IMR-90 (cell line): ENCODE data around the gene POMGNT2. TPM values are rescaled to one million over a fixed set of nuclear protein-coding genes. Genes with fewer than 3 reads are reported as not detected.
A peak's percentile ranks its signal among the peaks of the same experiment; 100 is the strongest.
"Not testable (repeated sequence)": the region's sequence is repeated elsewhere in the genome, so short reads cannot be mapped to it uniquely, and the experiment has no call there.

Experiments
- ATAC-seq: fragments of 200-7000 bp; cut with Tn5 transposase; 2 replicates; pipeline ENCODE4 v1.9.1; 2020; ENCODE audit warnings: low read depth, mild to moderate bottlenecking, moderate library complexity
- BruUV-seq: library from RNA; stranded (reverse); fragments of 400-500 nt; replicated peaks from 2 replicates; lab custom pipeline; 2021; lab: Mats Ljungman, UMichigan
- CTCF ChIA-PET: fragments of 300-600 bp; formaldehyde crosslinking; extraction: SDS; loops from one replicate; lab custom pipeline; 2021; ENCODE audit warnings: antibody characterized with exemption; lab: Yijun Ruan, JAX
- POLR2A ChIA-PET: fragments of 300-600 bp; sonication (Branson Sonifier 250); formaldehyde crosslinking; loops from one replicate; lab custom pipeline; 2022; ENCODE audit warnings: antibody characterized with exemption; ENCODE audit not compliant: unreplicated experiment; lab: Charles Lee
- DNase-seq: peaks from one replicate; pipeline ENCODE4 v3.0.0; 2013
- H2AFZ ChIP-seq: replicated peaks from 2 replicates; pipeline ENCODE3; 2013; ENCODE audit warnings: low read length, mild to moderate bottlenecking; ENCODE audit not compliant: poor library complexity
- H2AK5ac ChIP-seq: 2 replicates; pipeline ENCODE4 v1.6.1; 2013; ENCODE audit warnings: low read depth, low read length, inconsistent platforms
- H2AK9ac ChIP-seq: replicated peaks from 2 replicates; pipeline ENCODE3; 2013; ENCODE audit warnings: mild to moderate bottlenecking, low read depth, low read length, moderate library complexity; ENCODE audit not compliant: poor library complexity
- H2BK120ac ChIP-seq: 2 replicates; pipeline ENCODE4 v1.6.1; 2013; ENCODE audit warnings: low read depth, low read length, inconsistent platforms
- H2BK15ac ChIP-seq: 3 replicates; pipeline ENCODE4 v1.6.1; 2013; ENCODE audit warnings: low read depth, low read length, inconsistent platforms
- H2BK20ac ChIP-seq: 2 replicates; pipeline ENCODE4 v1.6.1; 2013; ENCODE audit warnings: low read depth, mild to moderate bottlenecking, inconsistent platforms, low read length, moderate library complexity
- H2BK5ac ChIP-seq: 2 replicates; pipeline ENCODE4 v1.6.1; 2013; ENCODE audit warnings: mild to moderate bottlenecking, low read depth, low read length, inconsistent platforms; ENCODE audit not compliant: poor library complexity, severe bottlenecking
- H3K14ac ChIP-seq: replicated peaks from 2 replicates; pipeline ENCODE4 v1.6.1; 2013; ENCODE audit warnings: low read depth, low read length, inconsistent platforms
- H3K18ac ChIP-seq: 2 replicates; pipeline ENCODE4 v1.6.1; 2013; ENCODE audit warnings: low read depth, low read length, control low read depth
- H3K23ac ChIP-seq: 2 replicates; pipeline ENCODE4 v1.6.1; 2013; ENCODE audit warnings: low read depth, low read length, inconsistent platforms
- H3K27ac ChIP-seq: 2 replicates; pipeline ENCODE4 v1.5.1; 2013; ENCODE audit warnings: mild to moderate bottlenecking, control low read depth, low read length; ENCODE audit not compliant: insufficient read depth
- H3K27me3 ChIP-seq: 2 replicates; pipeline ENCODE4 v1.6.1; 2013; ENCODE audit warnings: low read length; ENCODE audit not compliant: control insufficient read depth, insufficient read depth
- H3K36me3 ChIP-seq: 2 replicates; pipeline ENCODE4 v1.6.1; 2013; ENCODE audit warnings: low read length, mixed read lengths; ENCODE audit not compliant: control insufficient read depth, insufficient read depth
- H3K4ac ChIP-seq: 2 replicates; pipeline ENCODE4 v1.6.1; 2013; ENCODE audit warnings: low read depth, low read length, inconsistent platforms
- H3K4me1 ChIP-seq: 2 replicates; pipeline ENCODE4 v1.6.1; 2013; ENCODE audit warnings: low read length, mixed read lengths; ENCODE audit not compliant: control insufficient read depth, insufficient read depth
- H3K4me2 ChIP-seq: 2 replicates; pipeline ENCODE4 v1.6.1; 2013; ENCODE audit warnings: low read depth, mild to moderate bottlenecking, control low read depth, low read length, moderate library complexity
- H3K4me3 ChIP-seq: 2 replicates; pipeline ENCODE4 v1.5.1; 2013; ENCODE audit warnings: low read depth, mild to moderate bottlenecking, control low read depth, low read length, moderate library complexity; ENCODE audit not compliant: insufficient read depth
- H3K56ac ChIP-seq: 2 replicates; pipeline ENCODE4 v1.6.1; 2013; ENCODE audit warnings: low read length, inconsistent platforms; ENCODE audit not compliant: insufficient read depth; ENCODE audit errors: extremely low read depth
- H3K79me1 ChIP-seq, 2 experiments: 2 replicates each; pipeline ENCODE4 v1.6.1; 2013; ENCODE audit warnings: low read length in 2 of 2, inconsistent platforms in 1 of 2, low read depth in 1 of 2
- H3K9ac ChIP-seq: 2 replicates; pipeline ENCODE4 v1.6.1; 2013; ENCODE audit warnings: low read depth, low read length, control low read depth
- H3K9me1 ChIP-seq: 2 replicates; pipeline ENCODE4 v1.6.1; 2013; ENCODE audit warnings: low read length, inconsistent platforms; ENCODE audit not compliant: insufficient read depth
- H3K9me3 ChIP-seq: 2 replicates; pipeline ENCODE4 v1.6.1; 2013; ENCODE audit warnings: low read length; ENCODE audit not compliant: control insufficient read depth, insufficient read depth
- H4K20me1 ChIP-seq: 2 replicates; pipeline ENCODE4 v1.6.1; 2013; ENCODE audit warnings: low read length, inconsistent platforms; ENCODE audit not compliant: insufficient read depth
- H4K5ac ChIP-seq: 2 replicates; pipeline ENCODE4 v1.6.1; 2013; ENCODE audit warnings: mild to moderate bottlenecking, low read depth, low read length, control low read depth
- H4K8ac ChIP-seq, 2 experiments: 2 replicates each; pipeline ENCODE4 v1.6.1; 2013; ENCODE audit warnings: low read depth in 2 of 2, low read length in 2 of 2, control low read depth in 1 of 2, inconsistent platforms in 1 of 2
- H4K91ac ChIP-seq: 2 replicates; pipeline ENCODE4 v1.6.1; 2013; ENCODE audit warnings: low read depth, low read length, inconsistent platforms; ENCODE audit not compliant: insufficient read depth
- CTCF ChIP-seq: conservative IDR thresholded peaks from 2 replicates; pipeline ENCODE4 v1.5.1; 2012; ENCODE audit warnings: mild to moderate bottlenecking, low read depth, low read length, improper control_type of control experiment
- NFE2L2 ChIP-seq: fragments of 150-350 bp; IDR thresholded peaks from 2 replicates; pipeline ENCODE4 v1.6.1; 2016; ENCODE audit warnings: low read depth, mild to moderate bottlenecking, low read length
- WGBS, 2 experiments: methylation state at CpG; one replicate each; pipeline versions ENCODE4 v1.1.5 to v1.1.7; 2013; ENCODE audit warnings: missing lambda C conversion rate in 2 of 2; ENCODE audit not compliant: insufficient read length in 1 of 2; ENCODE audit errors: extremely low coverage in 2 of 2; 5-methylcytosine and 5-hydroxymethylcytosine counted together
- dilution Hi-C: fragments of 300-500 bp; cut with HindIII; formaldehyde crosslinking; loops from one replicate; pipeline ENCODE4 v1.14.3; 2018; ENCODE audit warnings: low sequenced_read_pairs; ENCODE audit not compliant: unreplicated experiment
- in situ Hi-C: fragments of 300-500 bp; cut with MboI; formaldehyde crosslinking; loops from 3 replicates; pipeline ENCODE4 v1.14.3; 2019; ENCODE audit warnings: low sequenced_read_pairs, inconsistent platforms, mixed read lengths
- intact Hi-C: fragments of 100-400 bp; cut with micrococcal nuclease; formaldehyde crosslinking; loops from 2 replicates; pipeline ENCODE4 v1.10.0; 2022
- polyA plus RNA-seq, 3 experiments: library from polyadenylated mRNA; depleted of rRNA; stranded (reverse); fragments of >200 nt; gene quantifications; 2 replicates each; pipeline ENCODE4 v1.2.3, GENCODE V29; 2012; ENCODE audit warnings: low replicate concordance in 1 of 3
- total RNA-seq: library from RNA; depleted of rRNA; stranded (reverse); fragments of >200 nt; gene quantifications from 2 replicates; pipeline ENCODE4 v1.2.3, GENCODE V29; 2012

POMGNT2 gene
- total and polyA plus RNA-seq, 2 of the 4 experiments (the other 2 are of a cell fraction), result 7.5 to 16.2 TPM

- no peaks in the 10 kb centered on the region for H3K36me3 ChIP-seq
- no peak overlapping the region for H3K9ac ChIP-seq
- no peak overlapping the region for H2BK15ac ChIP-seq
- H3K9me1 ChIP-seq, result no peaks in the 10 kb centered on the region
- no peak overlapping the region for H3K56ac ChIP-seq
- no peak overlapping the region for H3K18ac ChIP-seq
- H2BK5ac ChIP-seq, result no peak overlapping the region
- no peak overlapping the region for H2AFZ ChIP-seq
- H3K4me2 ChIP-seq, result no peak overlapping the region
- no peak overlapping the region for H3K4ac ChIP-seq
- 47% methylated on average over 3 of the region's 7 CpGs; no CpG with 5 or more reads in 1 of the 2 experiments for WGBS, 2 experiments
- DNase-seq, result no peak
- H3K4me1 ChIP-seq, result no peaks in the 10 kb centered on the region
- ChIA-PET CTCF (interaction anchor here (1.0 kb wide), 1 partner anchor 109 kb away, joined by 3 read pairs; no protein-coding TSS in a partner anchor), POLR2A (no interaction called here)
- no peak overlapping the region for H2AK5ac ChIP-seq
- no peak overlapping the region for H2BK20ac ChIP-seq
- no peaks in the 10 kb centered on the region for H3K27me3 ChIP-seq
- no peak overlapping the region for H4K91ac ChIP-seq
- no peak overlapping the region for H3K27ac ChIP-seq
- no peak for TF ChIP-seq NFE2L2
- TF ChIP-seq CTCF, result 0 out of 2 replicates have a peak, but pooled peaks have one; percentile 12
- intact Hi-C loops, result no loop called here
- H4K8ac ChIP-seq, result no peak overlapping the region
- no peak overlapping the region for H2AK9ac ChIP-seq
- dilution Hi-C loops, result no loop called here
- no peaks in the 10 kb centered on the region for H4K20me1 ChIP-seq
- H3K23ac ChIP-seq, result no peak overlapping the region; the same call in 1 of the 2 replicates
- BruUV-seq, result no TSS peak
- H3K79me1 ChIP-seq, result no peaks in the 10 kb centered on the region
- H3K4me3 ChIP-seq, result no peak overlapping the region
- in situ Hi-C loops, result no loop called here
- H4K5ac ChIP-seq, result no peak overlapping the region
- no peak overlapping the region for H3K14ac ChIP-seq
- no peaks in the 10 kb centered on the region for H3K9me3 ChIP-seq
- no peak for ATAC-seq
- no peak overlapping the region for H2BK120ac ChIP-seq
Observed at GRCh38 chr3:43071313-43071893, 34.5 kb downstream of the POMGNT2 start.

DNA sequence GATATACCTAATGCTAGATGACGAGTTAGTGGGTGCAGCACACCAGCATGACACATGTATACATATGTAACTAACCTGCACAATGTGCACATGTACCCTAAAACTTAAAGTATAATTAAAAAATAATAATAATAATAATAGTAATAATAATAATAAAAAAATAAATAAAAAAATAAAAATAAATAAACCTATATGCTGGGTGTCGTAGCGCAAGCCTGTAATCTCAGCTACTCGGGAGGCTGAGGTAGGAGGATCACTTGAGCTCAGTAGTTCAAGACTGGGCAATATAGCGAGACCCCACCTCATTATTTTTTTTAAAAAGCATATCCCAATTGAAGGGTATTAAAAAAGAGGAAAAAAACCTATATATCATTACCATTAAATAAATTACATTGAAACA lies 35.2 kb downstream of the POMGNT2 start:
- WGBS, 2 experiments, result no CpG with 5 or more reads among the region's 5 CpGs
- H3K27ac ChIP-seq, CTCF ChIA-PET, POLR2A ChIA-PET, H3K56ac ChIP-seq, H2BK5ac ChIP-seq, H2AK9ac ChIP-seq, H3K4me1 ChIP-seq, H3K4me3 ChIP-seq, H2BK20ac ChIP-seq, H3K9me3 ChIP-seq, H4K8ac ChIP-seq, dilution Hi-C loops, H3K36me3 ChIP-seq, H3K23ac ChIP-seq, H3K14ac ChIP-seq, H3K9me1 ChIP-seq, H2BK15ac ChIP-seq, H3K9ac ChIP-seq, BruUV-seq, H3K4ac ChIP-seq, H3K4me2 ChIP-seq, H2BK120ac ChIP-seq, ATAC-seq, intact Hi-C loops, in situ Hi-C loops, H2AK5ac ChIP-seq, H4K5ac ChIP-seq, H3K79me1 ChIP-seq, H4K20me1 ChIP-seq, H2AFZ ChIP-seq, H3K18ac ChIP-seq, H3K27me3 ChIP-seq, DNase-seq, H4K91ac ChIP-seq: not testable (repeated sequence)
